ES-I3 (cell line): ENCODE data around the gene SRPK2.

Experiments
- H3K36me3 ChIP-seq: 2 replicates; pipeline ENCODE4 v1.6.1; 2013; ENCODE audit warnings: mild to moderate bottlenecking, low read length, control low read depth, moderate library complexity; ENCODE audit not compliant: insufficient read depth
- H3K4me1 ChIP-seq: 2 replicates; pipeline ENCODE4 v1.6.1; 2013; ENCODE audit warnings: mild to moderate bottlenecking, control low read depth, low read length; ENCODE audit not compliant: insufficient read depth
- H3K9ac ChIP-seq: 2 replicates; pipeline ENCODE4 v1.6.1; 2013; ENCODE audit warnings: low read depth, mild to moderate bottlenecking, low read length, moderate library complexity
- H3K9me3 ChIP-seq: 2 replicates; pipeline ENCODE4 v1.6.1; 2013; ENCODE audit warnings: mild to moderate bottlenecking, low read length, moderate library complexity; ENCODE audit not compliant: control insufficient read depth, insufficient read depth

The SRPK2 gene

DNA sequence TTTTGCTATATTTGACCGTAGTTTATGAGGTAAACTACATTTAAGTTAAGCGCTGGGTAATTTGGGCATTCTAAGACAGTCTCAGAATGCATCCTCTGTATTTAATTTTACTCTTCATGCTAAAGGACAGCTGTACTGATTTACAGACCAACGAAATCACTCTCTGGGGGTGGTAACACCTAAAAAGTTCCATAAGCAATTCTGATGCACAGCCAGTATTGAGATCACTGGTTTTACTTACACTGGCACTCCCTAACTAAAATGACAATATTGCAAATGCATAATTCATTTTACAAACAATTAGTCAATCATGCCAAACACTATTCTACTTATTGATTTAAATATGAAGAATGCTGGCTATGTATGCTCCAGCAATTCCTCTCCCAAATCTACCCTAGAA, 102.3 kb downstream of the SRPK2 start:
- Histone ChIP-seq H3K9me3 (no peaks in the 10 kb centered on the region), H3K4me1 (no peaks in the 10 kb centered on the region), H3K9ac (no peak overlapping the region), H3K36me3 (no peaks in the 10 kb centered on the region)

DNA sequence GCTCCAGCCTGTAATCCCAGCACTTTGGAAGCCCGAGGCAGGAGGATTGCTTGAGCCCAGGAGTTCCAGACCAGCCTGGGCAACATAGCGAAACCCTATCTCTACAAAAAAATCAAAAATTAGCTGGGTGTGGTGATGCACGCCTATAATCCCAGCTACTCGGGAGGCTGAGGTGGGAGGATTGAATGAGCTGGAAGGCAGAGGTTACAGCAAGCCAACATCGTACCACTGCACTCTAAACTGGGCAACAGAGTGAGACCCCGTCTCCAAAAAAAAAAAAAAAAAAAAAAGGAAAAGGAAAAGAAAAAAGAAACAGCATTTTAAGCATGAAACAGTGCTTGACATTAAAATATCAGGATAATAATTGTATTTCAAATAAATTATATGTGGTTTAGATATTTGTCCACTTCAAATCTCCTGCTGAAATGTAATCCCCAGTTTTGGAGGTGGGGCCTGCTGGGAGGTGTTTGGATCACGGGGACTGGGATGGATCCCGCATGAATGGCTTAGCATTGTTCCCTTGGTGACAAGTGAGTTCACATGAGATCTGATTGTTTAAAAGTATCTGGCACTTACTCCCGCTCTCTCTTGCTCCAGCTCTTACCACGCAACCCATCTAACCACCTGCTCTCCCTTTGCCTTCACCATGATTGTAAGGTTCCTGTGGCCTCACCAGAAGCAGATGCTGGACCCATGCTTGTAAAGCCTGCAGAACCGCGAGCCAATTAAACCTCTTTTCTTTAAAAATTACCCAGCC, 103.4 kb downstream of the SRPK2 start:
- Histone ChIP-seq H3K4me1 (no peaks in the 10 kb centered on the region), H3K36me3 (no peaks in the 10 kb centered on the region), H3K9me3 (no peaks in the 10 kb centered on the region), H3K9ac (no peak overlapping the region)

- H3K4me1 ChIP-seq, result peaks cover 5% of the 10 kb centered on the region; the same call in 1 of the 2 replicates
- H3K9ac ChIP-seq, result no peak overlapping the region
- no peaks in the 10 kb centered on the region for H3K9me3 ChIP-seq
- no peaks in the 10 kb centered on the region for H3K36me3 ChIP-seq
Observed at GRCh38 chr7:105284014-105284413, 104.7 kb downstream of the SRPK2 start.

DNA sequence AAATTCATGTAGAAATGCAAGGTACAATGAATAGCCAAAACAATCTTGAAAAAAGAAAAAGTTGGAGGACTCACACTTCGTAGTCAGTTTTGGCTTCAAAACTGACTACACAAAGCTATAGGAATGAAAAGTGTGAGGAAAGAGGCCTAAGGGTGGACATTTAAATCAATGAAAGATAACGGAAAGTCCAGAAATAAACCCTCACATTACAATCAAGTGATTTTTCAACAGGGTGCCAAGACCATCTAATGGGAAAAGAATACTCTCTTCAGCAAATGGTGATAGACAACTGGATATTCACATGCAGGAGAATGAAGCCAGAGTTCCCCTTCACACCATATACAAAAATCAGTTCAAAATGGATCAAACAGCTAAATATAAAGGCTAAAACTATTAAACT, 106.8 kb downstream of the SRPK2 start:
- H3K36me3 ChIP-seq, result no peaks in the 10 kb centered on the region; the same call in 1 of the 2 replicates

DNA sequence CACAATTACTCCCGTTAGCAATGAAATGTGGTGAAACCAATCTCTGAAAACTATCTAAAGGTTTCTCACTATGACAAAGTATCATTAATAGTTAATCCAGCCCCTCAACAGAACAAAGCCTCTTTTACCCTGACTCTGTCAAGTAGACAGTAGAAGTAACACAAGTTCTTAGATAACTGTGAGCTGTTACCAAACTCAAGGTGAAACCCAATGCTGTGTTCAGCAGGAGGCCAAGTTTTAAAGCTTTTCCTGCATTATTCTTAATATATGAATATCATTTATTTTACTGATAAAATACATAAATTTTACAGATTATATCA, 109.1 kb downstream of the SRPK2 start:
- H3K4me1 ChIP-seq, result peaks cover 5% of the 10 kb centered on the region; the same call in 1 of the 2 replicates
- H3K9me3 ChIP-seq, result no peaks in the 10 kb centered on the region
- H3K36me3 ChIP-seq, result no peaks in the 10 kb centered on the region; the same call in 1 of the 2 replicates
- H3K9ac ChIP-seq, result no peak overlapping the region

More for the DNA sequence above, 106.8 kb downstream of the SRPK2 start:
- no peak overlapping the region for H3K9ac ChIP-seq
- H3K9me3 ChIP-seq, result no peaks in the 10 kb centered on the region
- peaks cover 5% of the 10 kb centered on the region; the same call in 1 of the 2 replicates for H3K4me1 ChIP-seq

DNA sequence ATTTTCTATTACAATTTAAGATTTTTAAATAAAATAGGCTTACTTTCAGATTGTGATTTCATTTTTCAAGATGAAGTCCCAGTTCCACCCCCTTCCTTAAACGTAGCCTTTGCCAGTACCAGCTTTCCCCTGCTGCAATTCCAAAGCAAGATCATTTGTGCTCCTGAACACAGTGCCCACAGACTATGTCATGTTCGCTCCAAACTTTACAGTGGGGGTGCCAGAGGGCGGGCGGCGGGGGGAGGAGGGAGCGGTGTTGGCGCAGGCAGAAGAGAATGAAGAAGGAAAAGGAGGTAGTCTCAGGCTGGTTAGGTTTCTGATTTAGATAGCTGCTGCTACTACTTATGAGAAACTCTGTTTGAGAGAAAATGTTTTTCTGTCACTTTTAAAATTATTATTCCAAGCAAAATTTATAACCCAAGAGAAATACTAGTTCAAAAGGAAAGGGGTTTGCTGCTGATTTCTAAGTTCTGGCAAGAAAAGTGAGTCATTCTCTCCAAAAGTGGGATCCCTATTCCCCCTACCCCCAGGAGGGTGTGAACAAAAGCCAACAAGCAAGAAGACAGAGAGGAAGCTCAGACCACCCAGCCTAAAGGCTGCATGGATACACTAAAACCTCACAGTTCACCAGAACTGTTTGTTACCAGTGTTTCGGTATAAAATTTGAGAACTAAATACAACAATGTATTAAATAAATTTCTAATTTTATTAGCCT, 109.6 kb downstream of the SRPK2 start:
- Histone ChIP-seq H3K9me3 (no peaks in the 10 kb centered on the region), H3K9ac (no peak overlapping the region), H3K4me1 (peaks cover 5% of the 10 kb centered on the region; the same call in 1 of the 2 replicates), H3K36me3 (no peaks in the 10 kb centered on the region; the same call in 1 of the 2 replicates)

GRCh38 chr7:105278565-105278964, 110.2 kb downstream of the SRPK2 start:
- H3K9me3 ChIP-seq, result no peaks in the 10 kb centered on the region
- no peaks in the 10 kb centered on the region; the same call in 1 of the 2 replicates for H3K36me3 ChIP-seq
- peaks cover 5% of the 10 kb centered on the region; the same call in 1 of the 2 replicates for H3K4me1 ChIP-seq
- H3K9ac ChIP-seq, result no peak overlapping the region

GRCh38 chr7:105277341-105277740, 111.4 kb downstream of the SRPK2 start:
- H3K4me1 ChIP-seq, result peaks cover 5% of the 10 kb centered on the region; the same call in 1 of the 2 replicates
- no peaks in the 10 kb centered on the region; the same call in 1 of the 2 replicates for H3K36me3 ChIP-seq
- no peaks in the 10 kb centered on the region for H3K9me3 ChIP-seq
- H3K9ac ChIP-seq, result no peak overlapping the region

GRCh38 chr7:105270117-105270516, 118.6 kb downstream of the SRPK2 start:
- H3K9ac ChIP-seq, result no peak overlapping the region
- no peaks in the 10 kb centered on the region for H3K9me3 ChIP-seq
- H3K36me3 ChIP-seq, result no peaks in the 10 kb centered on the region
- H3K4me1 ChIP-seq, result peaks cover 13% of the 10 kb centered on the region

DNA sequence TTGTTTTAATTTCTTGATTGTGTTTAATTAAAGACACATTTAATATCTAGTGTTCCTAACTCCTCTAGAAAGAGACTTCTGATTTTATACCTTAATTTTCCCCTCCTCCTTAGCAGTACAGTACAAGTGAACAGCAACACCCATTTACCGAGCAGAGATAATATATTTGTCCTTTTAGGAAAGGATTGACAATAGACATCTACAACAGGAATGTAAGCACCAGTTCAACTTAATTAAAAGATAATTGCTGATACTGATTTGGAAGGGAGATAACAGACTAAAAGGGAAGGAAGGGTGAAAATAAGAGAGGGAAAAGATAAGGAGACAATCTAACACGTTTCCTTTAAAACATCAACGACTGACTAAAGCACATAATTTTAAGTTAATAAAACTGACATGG, 119.3 kb downstream of the SRPK2 start:
- H3K36me3 ChIP-seq, result no peaks in the 10 kb centered on the region
- no peaks in the 10 kb centered on the region for H3K9me3 ChIP-seq
- H3K9ac ChIP-seq, result no peak overlapping the region; the same call in 1 of the 2 replicates
- peaks cover 13% of the 10 kb centered on the region for H3K4me1 ChIP-seq

DNA sequence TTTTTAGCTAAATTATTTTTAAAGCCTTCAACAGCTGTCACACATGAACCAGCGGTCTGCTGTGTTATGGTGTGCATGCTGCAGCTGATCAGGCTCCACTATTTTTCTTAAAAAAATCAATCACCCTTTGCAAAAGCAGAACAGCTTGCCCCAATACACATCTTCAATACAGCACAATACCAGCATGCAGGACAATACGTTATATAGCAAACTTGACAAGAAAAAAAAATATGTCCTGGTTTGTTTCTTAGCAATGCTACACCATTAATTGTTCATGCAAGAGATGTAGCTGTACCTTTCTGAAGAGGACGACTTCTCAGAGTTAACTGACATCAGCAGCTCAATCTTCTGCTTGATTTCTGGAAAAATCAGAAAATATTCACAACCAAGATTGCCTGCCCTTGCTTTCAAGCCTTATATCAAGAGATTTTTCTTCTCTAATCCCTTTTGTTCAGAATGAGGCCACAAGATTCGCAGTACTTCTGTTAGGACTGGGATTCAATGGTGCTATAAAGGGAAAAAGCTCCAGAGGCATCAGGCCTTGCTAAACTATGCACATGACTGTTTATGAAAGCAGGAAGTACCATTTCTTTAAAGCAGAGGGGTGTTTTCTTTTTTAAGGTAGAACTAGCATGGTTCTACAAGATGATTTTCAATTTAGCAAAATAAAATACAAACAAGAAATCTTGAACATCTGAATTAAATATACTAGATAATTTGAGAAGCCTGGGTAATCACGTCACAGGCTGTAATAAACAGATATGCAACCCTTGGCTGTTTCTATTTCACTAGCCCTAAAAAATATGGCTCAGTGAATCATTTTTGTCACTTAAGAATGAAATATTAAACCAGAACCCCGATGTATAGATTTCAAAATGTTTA, 120.0 kb downstream of the SRPK2 start:
- Histone ChIP-seq H3K9me3 (no peaks in the 10 kb centered on the region), H3K36me3 (no peaks in the 10 kb centered on the region), H3K4me1 (peaks cover 13% of the 10 kb centered on the region), H3K9ac (peak overlapping the region; percentile 12; the same call in 1 of the 2 replicates)

- H3K36me3 ChIP-seq, result no peaks in the 10 kb centered on the region
Observed at GRCh38 chr7:105268056-105268455, 120.7 kb downstream of the SRPK2 start.

GRCh38 chr7:105267244-105267643, 121.5 kb downstream of the SRPK2 start:
- Histone ChIP-seq H3K9ac (no peak overlapping the region), H3K4me1 (peaks cover 13% of the 10 kb centered on the region), H3K36me3 (no peaks in the 10 kb centered on the region), H3K9me3 (no peaks in the 10 kb centered on the region)

More at GRCh38 chr7:105268056-105268455, 120.7 kb downstream of the SRPK2 start:
- H3K4me1 ChIP-seq, result peaks cover 13% of the 10 kb centered on the region
- H3K9ac ChIP-seq, result no peak overlapping the region
- no peaks in the 10 kb centered on the region for H3K9me3 ChIP-seq

DNA sequence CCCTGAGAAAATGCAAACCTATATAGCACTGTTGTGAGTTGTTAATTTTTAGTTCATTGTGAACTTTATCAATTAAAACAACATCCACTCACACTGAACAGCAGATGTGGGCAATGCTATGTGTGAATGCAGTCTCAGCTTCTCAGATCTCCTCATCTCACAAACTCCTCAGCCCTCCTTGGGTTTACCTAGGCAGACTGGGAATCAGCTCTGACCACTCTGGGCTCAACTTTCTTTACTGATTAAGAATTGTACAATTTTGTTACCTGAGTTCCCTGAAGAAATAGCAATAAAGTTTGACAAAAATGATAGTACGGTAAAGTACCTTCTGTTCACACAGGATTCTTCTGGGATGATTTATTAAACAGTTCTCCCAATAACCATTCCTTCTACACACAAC, 124.0 kb downstream of the SRPK2 start:
- Histone ChIP-seq H3K9me3 (no peaks in the 10 kb centered on the region), H3K9ac (no peak overlapping the region), H3K4me1 (peaks cover 20% of the 10 kb centered on the region), H3K36me3 (no peaks in the 10 kb centered on the region)
